ENCODE data around the gene CASZ1. TPM values are rescaled to one million over a fixed set of nuclear protein-coding genes. Genes with fewer than 3 reads are reported as not detected.

The CASZ1 gene
- total and polyA plus RNA-seq, 2 donors: 1.8 to 3.9 TPM

DNA sequence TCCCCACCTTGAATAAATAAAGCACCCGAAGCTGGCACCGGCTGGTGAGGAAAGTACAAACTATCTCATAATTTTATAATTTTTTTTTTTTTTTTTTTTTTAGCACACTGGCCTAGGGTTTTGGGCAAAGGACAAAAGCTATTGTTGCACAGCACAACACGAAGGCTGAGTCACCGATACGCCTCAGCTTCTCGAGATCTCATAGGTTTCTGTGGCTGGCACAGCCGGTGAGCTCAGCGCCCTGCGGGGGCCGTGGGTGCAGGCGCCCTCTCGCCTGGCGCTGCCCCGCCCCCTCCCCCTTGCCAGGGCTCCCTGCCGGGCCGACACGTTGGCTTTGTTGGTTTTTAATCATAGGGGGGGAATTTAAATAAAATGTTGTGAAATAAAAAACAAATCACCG, 17.2 kb downstream of the CASZ1 start:
- WGBS: 94% methylated on average over 18 of the region's 18 CpGs
- H3K27ac ChIP-seq (ENCODE audit: low read depth in 1 of 2, low read length in 1 of 2): no peak overlapping the region
- no peaks in the 10 kb centered on the region for H3K9me3 ChIP-seq (ENCODE audit: control insufficient read depth in 2 of 2, insufficient read depth in 1 of 2, low read length in 1 of 2)
- H3K27me3 ChIP-seq (ENCODE audit: control insufficient read depth in 2 of 2, insufficient read depth in 1 of 2, low read length in 1 of 2): peaks cover 0 to 20% of the 10 kb centered on the region in 2 donors
- H3K36me3 ChIP-seq (ENCODE audit: control insufficient read depth in 2 of 2, insufficient read depth in 2 of 2, low read length in 1 of 2): no peaks in the 10 kb centered on the region
- H3K4me1 ChIP-seq (ENCODE audit: control insufficient read depth in 2 of 2, insufficient read depth in 2 of 2, low read length in 2 of 2): no peaks in the 10 kb centered on the region
- no peak overlapping the region for H3K4me3 ChIP-seq (ENCODE audit: low read length in 2 of 2)
- DNase-seq (ENCODE audit: low read depth in 6 of 9, low spot score in 9 of 9): no peak

GRCh38 chr1:10778640-10779039, 17.8 kb downstream of the CASZ1 start:
- Histone ChIP-seq H3K9me3 (ENCODE audit: control insufficient read depth in 2 of 2, insufficient read depth in 1 of 2, low read length in 1 of 2) (no peaks in the 10 kb centered on the region), H3K4me3 (ENCODE audit: low read length in 2 of 2) (no peak overlapping the region), H3K36me3 (ENCODE audit: control insufficient read depth in 2 of 2, insufficient read depth in 2 of 2, low read length in 1 of 2) (no peaks in the 10 kb centered on the region), H3K27me3 (ENCODE audit: control insufficient read depth in 2 of 2, insufficient read depth in 1 of 2, low read length in 1 of 2) (peaks cover 0 to 19% of the 10 kb centered on the region in 2 donors), H3K27ac (ENCODE audit: low read depth in 1 of 2, low read length in 1 of 2) (no peak overlapping the region), H3K4me1 (ENCODE audit: control insufficient read depth in 2 of 2, insufficient read depth in 2 of 2, low read length in 2 of 2) (no peaks in the 10 kb centered on the region)
- no peak for DNase-seq (ENCODE audit: low read depth in 6 of 9, low spot score in 9 of 9)
- 93% methylated on average over 10 of the region's 10 CpGs for WGBS

- no peak for DNase-seq (ENCODE audit: low read depth in 6 of 9, low spot score in 9 of 9)
- Histone ChIP-seq H3K27ac (ENCODE audit: low read depth in 1 of 2, low read length in 1 of 2) (no peak overlapping the region), H3K36me3 (ENCODE audit: control insufficient read depth in 2 of 2, insufficient read depth in 2 of 2, low read length in 1 of 2) (no peaks in the 10 kb centered on the region), H3K27me3 (ENCODE audit: control insufficient read depth in 2 of 2, insufficient read depth in 1 of 2, low read length in 1 of 2) (peaks cover 0 to 19% of the 10 kb centered on the region in 2 donors), H3K4me3 (ENCODE audit: low read length in 2 of 2) (no peak overlapping the region), H3K9me3 (ENCODE audit: control insufficient read depth in 2 of 2, insufficient read depth in 1 of 2, low read length in 1 of 2) (no peaks in the 10 kb centered on the region), H3K4me1 (ENCODE audit: control insufficient read depth in 2 of 2, insufficient read depth in 2 of 2, low read length in 2 of 2) (no peaks in the 10 kb centered on the region)
- 99% methylated on average over 9 of the region's 9 CpGs for WGBS
Observed at GRCh38 chr1:10777749-10778574, 18.5 kb downstream of the CASZ1 start.

GRCh38 chr1:10776190-10776905, 20.1 kb downstream of the CASZ1 start:
- WGBS: 92% methylated on average over 14 of the region's 14 CpGs
- DNase-seq (ENCODE audit: low read depth in 6 of 9, low spot score in 9 of 9): no peak
- Histone ChIP-seq H3K36me3 (ENCODE audit: control insufficient read depth in 2 of 2, insufficient read depth in 2 of 2, low read length in 1 of 2) (no peaks in the 10 kb centered on the region), H3K9me3 (ENCODE audit: control insufficient read depth in 2 of 2, insufficient read depth in 1 of 2, low read length in 1 of 2) (no peaks in the 10 kb centered on the region), H3K4me1 (ENCODE audit: control insufficient read depth in 2 of 2, insufficient read depth in 2 of 2, low read length in 2 of 2) (no peaks in the 10 kb centered on the region), H3K27me3 (ENCODE audit: control insufficient read depth in 2 of 2, insufficient read depth in 1 of 2, low read length in 1 of 2) (peaks cover 0 to 23% of the 10 kb centered on the region in 2 donors), H3K4me3 (ENCODE audit: low read length in 2 of 2) (no peak overlapping the region), H3K27ac (ENCODE audit: low read depth in 1 of 2, low read length in 1 of 2) (no peak overlapping the region)

DNA sequence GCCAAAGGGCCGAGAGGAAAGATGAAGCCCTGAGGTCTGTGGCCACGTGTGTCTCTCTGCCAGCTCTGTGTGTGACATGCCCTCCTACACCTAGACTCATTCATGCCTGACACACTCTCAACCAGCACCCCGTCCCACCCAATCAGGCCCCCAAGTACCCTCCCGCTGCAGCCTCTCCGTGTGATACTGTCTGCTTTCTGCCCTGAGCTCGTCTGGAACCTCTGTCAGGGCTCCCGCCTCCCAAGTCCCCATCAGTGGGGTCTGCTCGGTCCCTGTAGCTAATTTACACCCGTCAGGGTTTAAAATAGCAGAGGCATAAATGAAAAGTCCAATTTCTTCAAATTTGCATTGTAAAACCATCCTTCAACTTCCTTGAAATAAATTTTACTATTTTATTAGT, 20.7 kb downstream of the CASZ1 start:
- no peaks in the 10 kb centered on the region for H3K36me3 ChIP-seq (ENCODE audit: control insufficient read depth in 2 of 2, insufficient read depth in 2 of 2, low read length in 1 of 2)
- no peaks in the 10 kb centered on the region for H3K9me3 ChIP-seq (ENCODE audit: control insufficient read depth in 2 of 2, insufficient read depth in 1 of 2, low read length in 1 of 2)
- H3K4me3 ChIP-seq (ENCODE audit: low read length in 2 of 2): no peak overlapping the region
- peaks cover 0 to 21% of the 10 kb centered on the region in 2 donors for H3K27me3 ChIP-seq (ENCODE audit: control insufficient read depth in 2 of 2, insufficient read depth in 1 of 2, low read length in 1 of 2)
- DNase-seq (ENCODE audit: low read depth in 6 of 9, low spot score in 9 of 9): no peak
- WGBS: 89% methylated on average over 9 of the region's 9 CpGs
- H3K27ac ChIP-seq (ENCODE audit: low read depth in 1 of 2, low read length in 1 of 2): no peak overlapping the region
- no peaks in the 10 kb centered on the region for H3K4me1 ChIP-seq (ENCODE audit: control insufficient read depth in 2 of 2, insufficient read depth in 2 of 2, low read length in 2 of 2)

- DNase-seq (ENCODE audit: low read depth in 6 of 9, low spot score in 9 of 9): no peak
- WGBS: 94% methylated on average over 17 of the region's 17 CpGs
- no peaks in the 10 kb centered on the region for H3K36me3 ChIP-seq (ENCODE audit: control insufficient read depth in 2 of 2, insufficient read depth in 2 of 2, low read length in 1 of 2)
- H3K4me3 ChIP-seq (ENCODE audit: low read length in 2 of 2): no peak overlapping the region
- no peaks in the 10 kb centered on the region for H3K9me3 ChIP-seq (ENCODE audit: control insufficient read depth in 2 of 2, insufficient read depth in 1 of 2, low read length in 1 of 2)
- H3K4me1 ChIP-seq (ENCODE audit: control insufficient read depth in 2 of 2, insufficient read depth in 2 of 2, low read length in 2 of 2): no peaks in the 10 kb centered on the region
- H3K27ac ChIP-seq (ENCODE audit: low read depth in 1 of 2, low read length in 1 of 2): no peak overlapping the region
- peaks cover 0 to 21% of the 10 kb centered on the region in 2 donors for H3K27me3 ChIP-seq (ENCODE audit: control insufficient read depth in 2 of 2, insufficient read depth in 1 of 2, low read length in 1 of 2)
Observed at GRCh38 chr1:10774615-10775310, 21.7 kb downstream of the CASZ1 start.

DNA sequence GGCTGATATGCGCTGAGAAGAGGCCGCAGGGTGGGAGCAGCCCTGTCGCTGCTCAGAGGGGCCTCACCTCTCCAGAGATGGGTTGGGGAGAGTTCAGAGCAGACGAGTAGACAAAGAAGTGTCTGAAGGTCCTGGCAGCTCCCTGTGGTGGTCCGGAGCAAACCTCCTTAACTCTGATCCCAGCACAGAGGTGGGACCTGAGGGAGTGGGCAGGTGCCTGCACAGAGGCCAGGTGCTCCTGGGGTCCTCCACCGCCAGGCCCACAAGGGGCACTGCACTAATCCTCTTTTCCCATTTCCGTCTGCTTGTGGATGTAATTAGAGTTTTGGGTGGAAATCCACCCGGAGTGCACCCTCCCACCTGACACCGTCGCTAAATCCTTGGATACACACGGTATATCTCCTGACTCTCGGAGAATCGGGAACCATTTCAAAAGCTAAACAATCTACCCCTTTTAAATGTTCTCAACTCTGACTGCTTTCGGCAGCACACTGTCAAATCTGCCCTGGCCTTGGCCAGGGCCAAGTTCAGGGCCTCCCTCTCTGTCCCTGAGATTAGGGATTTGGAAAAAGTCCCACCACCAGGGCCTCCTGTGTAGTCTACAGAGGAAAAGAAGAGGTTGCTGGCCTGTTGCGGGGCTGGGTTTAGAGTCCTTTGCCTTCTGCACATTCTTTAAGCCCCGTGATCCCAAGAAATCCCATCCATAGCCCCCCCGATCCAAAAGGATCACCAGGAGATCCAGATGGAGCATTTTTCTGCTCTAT, 22.4 kb downstream of the CASZ1 start:
- H3K4me1 ChIP-seq (ENCODE audit: control insufficient read depth in 2 of 2, insufficient read depth in 2 of 2, low read length in 2 of 2): no peaks in the 10 kb centered on the region
- no peaks in the 10 kb centered on the region for H3K9me3 ChIP-seq (ENCODE audit: control insufficient read depth in 2 of 2, insufficient read depth in 1 of 2, low read length in 1 of 2)
- no peak overlapping the region for H3K4me3 ChIP-seq (ENCODE audit: low read length in 2 of 2)
- no peak overlapping the region for H3K27ac ChIP-seq (ENCODE audit: low read depth in 1 of 2, low read length in 1 of 2)
- no peak for DNase-seq (ENCODE audit: low read depth in 6 of 9, low spot score in 9 of 9)
- no peaks in the 10 kb centered on the region for H3K36me3 ChIP-seq (ENCODE audit: control insufficient read depth in 2 of 2, insufficient read depth in 2 of 2, low read length in 1 of 2)
- WGBS: 96% methylated on average over 17 of the region's 17 CpGs
- H3K27me3 ChIP-seq (ENCODE audit: control insufficient read depth in 2 of 2, insufficient read depth in 1 of 2, low read length in 1 of 2): peaks cover 0 to 21% of the 10 kb centered on the region in 2 donors

GRCh38 chr1:10773376-10773775, 23.1 kb downstream of the CASZ1 start:
- Histone ChIP-seq H3K36me3 (ENCODE audit: control insufficient read depth in 2 of 2, insufficient read depth in 2 of 2, low read length in 1 of 2) (no peaks in the 10 kb centered on the region), H3K27me3 (ENCODE audit: control insufficient read depth in 2 of 2, insufficient read depth in 1 of 2, low read length in 1 of 2) (peaks cover 0 to 19% of the 10 kb centered on the region in 2 donors), H3K9me3 (ENCODE audit: control insufficient read depth in 2 of 2, insufficient read depth in 1 of 2, low read length in 1 of 2) (no peaks in the 10 kb centered on the region), H3K4me3 (ENCODE audit: low read length in 2 of 2) (no peak overlapping the region), H3K4me1 (ENCODE audit: control insufficient read depth in 2 of 2, insufficient read depth in 2 of 2, low read length in 2 of 2) (no peaks in the 10 kb centered on the region), H3K27ac (ENCODE audit: low read depth in 1 of 2, low read length in 1 of 2) (no peak overlapping the region)
- WGBS: 88% methylated on average over 12 of the region's 12 CpGs
- DNase-seq (ENCODE audit: low read depth in 6 of 9, low spot score in 9 of 9): no peak
